Astrocyte of the hippocampus (primary cell): ENCODE measurements around the gene AP1S1.
"Not testable (repeated sequence)": the region's sequence is repeated elsewhere in the genome, so short reads cannot be mapped to it uniquely, and the experiment has no call there.

ENCODE experiments used
- DNase-seq: peaks from one replicate; pipeline ENCODE4 v3.0.0; 2011; ENCODE audit warnings: low read depth, low spot score

AP1S1 gene

GRCh38 chr7:101153969-101154692 is at the start of gene AP1S1:
Gene AP1S1, plus strand, starts transcription at chr7:101154476. Its CDS starts 39 bp downstream, at chr7:101154515.
- DNase-seq, result peak; percentile 98

GRCh38 chr7:101104799-101105198 is 49.5 kb upstream of the AP1S1 start:
- peak; percentile 7 for DNase-seq

- not testable (repeated sequence) for DNase-seq
These were observed 49.0 kb upstream of the AP1S1 start for GRCh38 chr7:101105248-101105647.

- no peak for DNase-seq
These were observed 47.9 kb upstream of the AP1S1 start for GRCh38 chr7:101106386-101106785.

GRCh38 chr7:101108330-101108857 is 45.9 kb upstream of the AP1S1 start:
- peak; percentile 69 for DNase-seq

GRCh38 chr7:101108961-101109360 is 45.3 kb upstream of the AP1S1 start:
- no peak for DNase-seq

- no peak for DNase-seq
These were observed 44.9 kb upstream of the AP1S1 start for GRCh38 chr7:101109368-101109767.

GRCh38 chr7:101111261-101111660 is 43.0 kb upstream of the AP1S1 start:
- no peak for DNase-seq

- peak; percentile 85 for DNase-seq
These were observed 42.0 kb upstream of the AP1S1 start for GRCh38 chr7:101112233-101112632.

- DNase-seq, result not testable (repeated sequence)
These were observed 41.1 kb upstream of the AP1S1 start for GRCh38 chr7:101113140-101113539.

GRCh38 chr7:101113836-101114235 is 40.4 kb upstream of the AP1S1 start:
- DNase-seq, result no peak

GRCh38 chr7:101114492-101114891 is 39.8 kb upstream of the AP1S1 start:
- DNase-seq, result no peak

GRCh38 chr7:101115215-101115614 is 39.1 kb upstream of the AP1S1 start:
- no peak for DNase-seq

- DNase-seq, result no peak
These were observed 37.4 kb upstream of the AP1S1 start for GRCh38 chr7:101116898-101117297.

GRCh38 chr7:101118856-101119255 is 35.4 kb upstream of the AP1S1 start:
- DNase-seq, result no peak

- peak; percentile 79 for DNase-seq
These were observed 34.4 kb upstream of the AP1S1 start for GRCh38 chr7:101119876-101120275.

- DNase-seq, result no peak
These were observed 34.0 kb upstream of the AP1S1 start for GRCh38 chr7:101120315-101120714.

GRCh38 chr7:101121631-101121990 is 32.7 kb upstream of the AP1S1 start:
- not testable (repeated sequence) for DNase-seq

GRCh38 chr7:101121991-101122932 is 32.0 kb upstream of the AP1S1 start:
- DNase-seq, result peak; percentile 99

- no peak for DNase-seq
These were observed 31.2 kb upstream of the AP1S1 start for GRCh38 chr7:101122933-101123702.

GRCh38 chr7:101123703-101124068 is 30.6 kb upstream of the AP1S1 start:
- DNase-seq, result no peak
